ENCODE measurements around the gene MTERF1. TPM values are rescaled to one million over a fixed set of nuclear protein-coding genes. Genes with fewer than 3 reads are reported as not detected.

Gene MTERF1
- 10 to 100 TPM; 14.9 to 17.4 TPM for total RNA-seq

GRCh38 chr7:91880413-91881241 lies at the start of gene MTERF1:
TSS of gene MTERF1 (minus strand) at chr7:91880702. CDS start at chr7:91880083, 619 bp downstream.
- DNase-seq: peak; percentile 94
- peaks cover 19% of the 10 kb centered on the region for H3K36me3 Mint-ChIP-seq
- no peaks in the 10 kb centered on the region for H3K27me3 Mint-ChIP-seq
- H3K4me1 Mint-ChIP-seq: peaks cover 33% of the 10 kb centered on the region
- CTCF ChIA-PET: interaction anchor here (0.6 to 2.0 kb wide), 24 partner anchors 8 to 648 kb away, joined by 3 to 15 read pairs (median 4); partner anchors contain the start of genes CYP51A1, GATAD1, PEX1 and RBM48
- peak within 1 kb of the TSS; percentile 88 for H3K4me3 Mint-ChIP-seq
- peaks cover 1% of the 10 kb centered on the region for H3K9me3 Mint-ChIP-seq (ENCODE audit: low read depth)
- peak within 1 kb of the TSS; percentile 95 for H3K27ac Mint-ChIP-seq
- peak; percentile 98 for ATAC-seq

- Mint-ChIP-seq H3K27me3 (peaks cover 28% of the 10 kb centered on the region), H3K9me3 (ENCODE audit: low read depth) (no peaks in the 10 kb centered on the region), H3K4me1 (peaks cover 5% of the 10 kb centered on the region), H3K36me3 (peaks cover 1% of the 10 kb centered on the region), H3K4me3 (no peak overlapping the region), H3K27ac (no peak overlapping the region)
- ATAC-seq: peak; percentile 70
- DNase-seq: no peak
- CTCF ChIA-PET: no interaction called here
Observed at GRCh38 chr7:91929463-91929862, 49.0 kb upstream of the MTERF1 start.

- Mint-ChIP-seq H3K27me3 (peaks cover 31% of the 10 kb centered on the region), H3K9me3 (ENCODE audit: low read depth) (no peaks in the 10 kb centered on the region), H3K4me3 (no peak overlapping the region), H3K4me1 (peaks cover 5% of the 10 kb centered on the region), H3K27ac (no peak overlapping the region), H3K36me3 (peaks cover 1% of the 10 kb centered on the region)
- ATAC-seq: no peak
- DNase-seq: no peak
- CTCF ChIA-PET: no interaction called here
Observed at GRCh38 chr7:91927912-91928311, 47.4 kb upstream of the MTERF1 start.

- H3K36me3 Mint-ChIP-seq: peaks cover 1% of the 10 kb centered on the region
- no peak overlapping the region for H3K27ac Mint-ChIP-seq
- H3K27me3 Mint-ChIP-seq: peaks cover 33% of the 10 kb centered on the region
- CTCF ChIA-PET: no interaction called here
- DNase-seq: no peak
- H3K4me1 Mint-ChIP-seq: no peaks in the 10 kb centered on the region
- no peak for ATAC-seq
- H3K4me3 Mint-ChIP-seq: no peak overlapping the region
- H3K9me3 Mint-ChIP-seq (ENCODE audit: low read depth): no peaks in the 10 kb centered on the region
Observed at GRCh38 chr7:91922857-91923256, 42.4 kb upstream of the MTERF1 start.

GRCh38 chr7:91918356-91918755 lies 37.9 kb upstream of the MTERF1 start:
- H3K9me3 Mint-ChIP-seq (ENCODE audit: low read depth): no peaks in the 10 kb centered on the region
- ATAC-seq: no peak
- CTCF ChIA-PET: no interaction called here
- H3K4me1 Mint-ChIP-seq: peaks cover 18% of the 10 kb centered on the region
- H3K36me3 Mint-ChIP-seq: peaks cover 2% of the 10 kb centered on the region
- no peak overlapping the region for H3K27ac Mint-ChIP-seq
- no peak overlapping the region for H3K4me3 Mint-ChIP-seq
- H3K27me3 Mint-ChIP-seq: peaks cover 20% of the 10 kb centered on the region
- no peak for DNase-seq

GRCh38 chr7:91916051-91916440 lies 35.5 kb upstream of the MTERF1 start:
- H3K36me3 Mint-ChIP-seq: peaks cover 2% of the 10 kb centered on the region
- H3K27me3 Mint-ChIP-seq: peaks cover 13% of the 10 kb centered on the region
- ATAC-seq (no peak), DNase-seq (no peak)
- H3K4me3 Mint-ChIP-seq: no peak overlapping the region
- H3K9me3 Mint-ChIP-seq (ENCODE audit: low read depth): no peaks in the 10 kb centered on the region
- H3K27ac Mint-ChIP-seq: peak overlapping the region; percentile 1
- CTCF ChIA-PET: interaction anchor here (0.6 to 1.5 kb wide), 2 partner anchors 36 to 47 kb away, joined by 5 to 6 read pairs; partner anchors contain the start of gene MTERF1
- peaks cover 18% of the 10 kb centered on the region for H3K4me1 Mint-ChIP-seq

GRCh38 chr7:91915401-91916050 lies 35.0 kb upstream of the MTERF1 start:
- CTCF ChIA-PET: interaction anchor here (1.5 kb wide), 1 partner anchor 35 kb away, joined by 5 read pairs; the partner anchor contains the start of gene MTERF1
- DNase-seq (no peak), ATAC-seq (peak; percentile 39)
- Mint-ChIP-seq H3K27ac (peak overlapping the region; percentile 1), H3K4me3 (no peak overlapping the region), H3K4me1 (peaks cover 18% of the 10 kb centered on the region), H3K27me3 (peaks cover 13% of the 10 kb centered on the region), H3K36me3 (peaks cover 2% of the 10 kb centered on the region), H3K9me3 (ENCODE audit: low read depth) (no peaks in the 10 kb centered on the region)

GRCh38 chr7:91913612-91914011 lies 33.1 kb upstream of the MTERF1 start:
- peaks cover 18% of the 10 kb centered on the region for H3K4me1 Mint-ChIP-seq
- CTCF ChIA-PET: interaction anchor here (0.7 to 1.6 kb wide), 2 partner anchors 22 to 34 kb away, joined by 3 to 4 read pairs; partner anchors contain the start of gene MTERF1
- no peak for ATAC-seq
- peaks cover 13% of the 10 kb centered on the region for H3K27me3 Mint-ChIP-seq
- no peak overlapping the region for H3K27ac Mint-ChIP-seq
- no peak overlapping the region for H3K4me3 Mint-ChIP-seq
- H3K9me3 Mint-ChIP-seq (ENCODE audit: low read depth): no peaks in the 10 kb centered on the region
- H3K36me3 Mint-ChIP-seq: peaks cover 2% of the 10 kb centered on the region
- no peak for DNase-seq

- CTCF ChIA-PET: interaction anchor here (1.1 to 1.6 kb wide), 2 partner anchors 31 to 33 kb away, joined by 4 read pairs; partner anchors contain the start of gene MTERF1
- H3K27ac Mint-ChIP-seq: no peak overlapping the region
- DNase-seq: no peak
- H3K27me3 Mint-ChIP-seq: peaks cover 8% of the 10 kb centered on the region
- no peak for ATAC-seq
- no peak overlapping the region for H3K4me3 Mint-ChIP-seq
- H3K36me3 Mint-ChIP-seq: peaks cover 2% of the 10 kb centered on the region
- no peaks in the 10 kb centered on the region for H3K9me3 Mint-ChIP-seq (ENCODE audit: low read depth)
- peaks cover 18% of the 10 kb centered on the region for H3K4me1 Mint-ChIP-seq
Observed at GRCh38 chr7:91912494-91912893, 32.0 kb upstream of the MTERF1 start.

GRCh38 chr7:91911121-91911520 lies 30.6 kb upstream of the MTERF1 start:
- Mint-ChIP-seq H3K9me3 (ENCODE audit: low read depth) (no peaks in the 10 kb centered on the region), H3K27me3 (peaks cover 2% of the 10 kb centered on the region), H3K4me1 (peaks cover 12% of the 10 kb centered on the region), H3K4me3 (no peak overlapping the region), H3K27ac (no peak overlapping the region), H3K36me3 (peaks cover 2% of the 10 kb centered on the region)
- CTCF ChIA-PET: interaction anchor here (0.5 kb wide), 1 partner anchor 533 kb away, joined by 3 read pairs; no protein-coding TSS in a partner anchor
- no peak for DNase-seq
- no peak for ATAC-seq

- no peak overlapping the region for H3K27ac Mint-ChIP-seq
- CTCF ChIA-PET: interaction anchor here (1.1 kb wide), 1 partner anchor 49 kb away, joined by 3 read pairs; no protein-coding TSS in a partner anchor
- DNase-seq: no peak
- peaks cover 2% of the 10 kb centered on the region for H3K27me3 Mint-ChIP-seq
- peaks cover 4% of the 10 kb centered on the region for H3K4me1 Mint-ChIP-seq
- no peak overlapping the region for H3K4me3 Mint-ChIP-seq
- H3K36me3 Mint-ChIP-seq: peaks cover 2% of the 10 kb centered on the region
- ATAC-seq: no peak
- no peaks in the 10 kb centered on the region for H3K9me3 Mint-ChIP-seq (ENCODE audit: low read depth)
Observed at GRCh38 chr7:91910171-91910570, 29.7 kb upstream of the MTERF1 start.

- CTCF ChIA-PET: no interaction called here
- no peak overlapping the region for H3K27ac Mint-ChIP-seq
- H3K9me3 Mint-ChIP-seq (ENCODE audit: low read depth): no peaks in the 10 kb centered on the region
- no peak overlapping the region for H3K4me3 Mint-ChIP-seq
- no peaks in the 10 kb centered on the region for H3K36me3 Mint-ChIP-seq
- no peak for ATAC-seq
- DNase-seq: no peak
- H3K27me3 Mint-ChIP-seq: peaks cover 19% of the 10 kb centered on the region
- no peaks in the 10 kb centered on the region for H3K4me1 Mint-ChIP-seq
Observed at GRCh38 chr7:91899563-91899962, 19.1 kb upstream of the MTERF1 start.

GRCh38 chr7:91898240-91898992 lies 17.9 kb upstream of the MTERF1 start:
- H3K36me3 Mint-ChIP-seq: no peaks in the 10 kb centered on the region
- ATAC-seq: no peak
- CTCF ChIA-PET: interaction anchor here (1.3 kb wide), 1 partner anchor 68 kb away, joined by 3 read pairs; no protein-coding TSS in a partner anchor

More at GRCh38 chr7:91898240-91898992, 17.9 kb upstream of the MTERF1 start:
- no peak for DNase-seq
- H3K4me1 Mint-ChIP-seq: no peaks in the 10 kb centered on the region
- H3K9me3 Mint-ChIP-seq (ENCODE audit: low read depth): no peaks in the 10 kb centered on the region
- no peak overlapping the region for H3K27ac Mint-ChIP-seq
- no peak overlapping the region for H3K4me3 Mint-ChIP-seq
- H3K27me3 Mint-ChIP-seq: peaks cover 20% of the 10 kb centered on the region

All from activated CD8-positive, alpha-beta memory T cell treated with anti-CD3 and anti-CD28 coated beads, Interleukin-2, amount 10 ng/mL, durations not matched to agents 7 days and 5 days (primary cell).